Coronary artery (tissue), 2 donors: ENCODE measurements around the gene MTARC2.
A peak's percentile ranks its signal among the peaks of the same experiment; 100 is the strongest.
"Not testable (repeated sequence)": the region's sequence is repeated elsewhere in the genome, so short reads cannot be mapped to it uniquely, and the experiment has no call there.

Source experiments
- DNase-seq: peaks from one replicate; pipeline ENCODE4 v3.0.0-alpha.2; 2017; ENCODE audit warnings: low spot score
- H3K27ac ChIP-seq, 2 donors: fragments of 200-600 bp; sonication (generic); one replicate each; pipeline ENCODE4 v1.5.1; 2016 to 2019
- H3K4me3 ChIP-seq: fragments of 200-600 bp; sonication (generic); 2 replicates; pipeline ENCODE4 v1.5.1; 2016; ENCODE audit warnings: mild to moderate bottlenecking, moderate library complexity
- CTCF ChIP-seq: fragments of 200-600 bp; sonication (generic); IDR thresholded peaks from one replicate; pipeline ENCODE4 v1.5.1; 2019; ENCODE audit warnings: antibody characterized with exemption

MTARC2 gene

GRCh38 chr1:220711056-220711809 lies 36.9 kb upstream of the MTARC2 start:
- no peak for TF ChIP-seq CTCF
- no peak overlapping the region for H3K4me3 ChIP-seq
- no peak for DNase-seq
- no peak overlapping the region for H3K27ac ChIP-seq

GRCh38 chr1:220715986-220716385 lies 32.1 kb upstream of the MTARC2 start:
- not testable (repeated sequence) for DNase-seq, H3K4me3 ChIP-seq, H3K27ac ChIP-seq

GRCh38 chr1:220717800-220718640 lies 30.1 kb upstream of the MTARC2 start:
- TF ChIP-seq CTCF, result no peak
- Histone ChIP-seq H3K27ac (no peak overlapping the region), H3K4me3 (no peak overlapping the region)
- DNase-seq, result no peak

- not testable (repeated sequence) for DNase-seq, H3K27ac ChIP-seq, H3K4me3 ChIP-seq
These were observed 26.9 kb upstream of the MTARC2 start for GRCh38 chr1:220721266-220721665.

GRCh38 chr1:220726634-220727033 lies 21.5 kb upstream of the MTARC2 start:
- H3K27ac ChIP-seq, result no peak overlapping the region
- no peak for TF ChIP-seq CTCF
- H3K4me3 ChIP-seq, result no peak overlapping the region
- no peak for DNase-seq

- no peak overlapping the region for H3K27ac ChIP-seq
- no peak for TF ChIP-seq CTCF
- DNase-seq, result no peak
- H3K4me3 ChIP-seq, result no peak overlapping the region
These were observed 20.6 kb upstream of the MTARC2 start for GRCh38 chr1:220727519-220727918.

GRCh38 chr1:220730486-220730885 lies 17.6 kb upstream of the MTARC2 start:
- no peak overlapping the region for H3K4me3 ChIP-seq
- no peak for DNase-seq
- H3K27ac ChIP-seq, result no peak overlapping the region
- TF ChIP-seq CTCF, result no peak

GRCh38 chr1:220732137-220732536 lies 16.0 kb upstream of the MTARC2 start:
- DNase-seq, result no peak
- peak overlapping the region; percentile 55 for H3K4me3 ChIP-seq
- peak overlapping the region; percentile 71 to 86 for H3K27ac ChIP-seq
- no peak for TF ChIP-seq CTCF
